ENCODE results near the gene PROX1. TPM values are rescaled to one million over a fixed set of nuclear protein-coding genes. Genes with fewer than 3 reads are reported as not detected.

Gene PROX1
- total and polyA plus RNA-seq, 9 of the 15 experiments (the other 6 are each of a cell fraction or from before 2014, with no cell fraction given), result 0.14 to 0.22 TPM; not detected in 7

- no peak for DNase-seq (ENCODE audit: extremely low read depth in 1 of 4, low spot score in 3 of 4)
- Histone ChIP-seq H3K9ac (ENCODE audit: insufficient read depth in 1 of 2, low read depth in 2 of 2, low read length in 2 of 2) (no peak overlapping the region), H3K4me2 (ENCODE audit: insufficient read depth, low read length) (no peak overlapping the region), H2AFZ (ENCODE audit: low read depth, low read length) (no peak overlapping the region), H3K4me3 (no peak overlapping the region), H3K79me2 (ENCODE audit: control insufficient read depth, insufficient read depth, low read length) (no peaks in the 10 kb centered on the region), H4K20me1 (replicated peaks; ENCODE audit: control insufficient read depth, insufficient read depth, low read length) (peaks cover 8% of the 10 kb centered on the region), H3K9me1 (ENCODE audit: control insufficient read depth, insufficient read depth, low read length) (no peaks in the 10 kb centered on the region), H3K9me3 (replicated peaks; ENCODE audit: control insufficient read depth, insufficient read depth, low read depth, low read length) (no peaks in the 10 kb centered on the region), H3K4me1 (replicated peaks in 1 of 2; ENCODE audit: control insufficient read depth in 2 of 2, insufficient read depth in 2 of 2, low read length in 2 of 2) (peaks cover 0 to 20% of the 10 kb centered on the region in 2 experiments; a peak in 1 of 5 replicates), H3K27ac (ENCODE audit: extremely low read depth, low read depth, low read length) (no peak overlapping the region), H3K36me3 (ENCODE audit: control insufficient read depth, insufficient read depth, low read length) (no peaks in the 10 kb centered on the region), H3K27me3 (ENCODE audit: control insufficient read depth in 2 of 2, insufficient read depth in 2 of 2, low read length in 2 of 2) (peaks cover 44 to 76% of the 10 kb centered on the region in 2 experiments)
- FAIRE-seq, result no peak
- in situ Hi-C loops (cut with MboI), result no loop called here
- ChIA-PET POLR2A (interaction anchor here (0.6 kb wide), 1 partner anchor 12 kb away, joined by 4 read pairs; no protein-coding TSS in a partner anchor), CTCF (ENCODE audit: low intra/inter-chr PET ratio) (no interaction called here)
- no peak for ATAC-seq
- 2% methylated on average over 6 of the region's 8 CpGs for WGBS (ENCODE audit: insufficient coverage, low coverage, missing lambda C conversion rate)
- intact Hi-C loops (cut with micrococcal nuclease), result no loop called here
- no TSS peak for BruUV-seq (replicated peaks)
- TF ChIP-seq FOXM1 (IDR thresholded peaks at IDR 0.05; ENCODE audit: low read depth) (no peak), FOXM1 (CRISPR knock-in tag; IDR thresholded peaks at IDR 0.05; ENCODE audit: low read depth) (no peak), NFXL1 (CRISPR knock-in tag; IDR thresholded peaks at IDR 0.05) (no peak), POLR3G (IDR thresholded peaks at IDR 0.05; ENCODE audit: extremely low read depth, insufficient read length, insufficient replicate concordance) (no peak), PCBP2 (IDR thresholded peaks at IDR 0.05; ENCODE audit: low read depth, low read length, poor library complexity, severe bottlenecking) (no peak), MCM3 (IDR thresholded peaks at IDR 0.05) (no peak)
Measured at GRCh38 chr1:213982289-213982671, 5.5 kb upstream of the PROX1 start.

All from K562 (cell line).